Choroid plexus epithelial cell (primary cell): ENCODE results near the gene KIN.

Experiments used
- DNase-seq: peaks from one replicate; pipeline ENCODE4 v3.0.0-alpha.2; 2010; ENCODE audit warnings: low read depth
- H3K4me3 ChIP-seq: 2 replicates; pipeline ENCODE4 v1.5.1; 2011; ENCODE audit warnings: low read depth, mild to moderate bottlenecking, control low read depth, low read length, moderate library complexity
- CTCF ChIP-seq: conservative IDR thresholded peaks from 2 replicates; pipeline ENCODE4 v1.5.1; 2011; ENCODE audit warnings: low read depth, mild to moderate bottlenecking, control low read depth, inconsistent platforms, low read length, moderate library complexity

Gene KIN

GRCh38 chr10:7738536-7739407 lies 49.0 kb downstream of the KIN start:
- no peak for DNase-seq
- no peak for TF ChIP-seq CTCF
- no peak overlapping the region for H3K4me3 ChIP-seq

GRCh38 chr10:7734821-7735220 lies 53.0 kb downstream of the KIN start:
- no peak overlapping the region for H3K4me3 ChIP-seq
- no peak for DNase-seq
- no peak for TF ChIP-seq CTCF

GRCh38 chr10:7722927-7723529 lies 64.8 kb downstream of the KIN start:
- no peak overlapping the region for H3K4me3 ChIP-seq
- no peak for TF ChIP-seq CTCF
- no peak for DNase-seq

- TF ChIP-seq CTCF: no peak
- H3K4me3 ChIP-seq: no peak overlapping the region
- DNase-seq: no peak
These were observed 67.3 kb downstream of the KIN start for GRCh38 chr10:7720478-7720877.

- H3K4me3 ChIP-seq: no peak overlapping the region
- no peak for TF ChIP-seq CTCF
- DNase-seq: no peak
These were observed 69.1 kb downstream of the KIN start for GRCh38 chr10:7718685-7719084.

- no peak overlapping the region for H3K4me3 ChIP-seq
- DNase-seq: no peak
- no peak for TF ChIP-seq CTCF
These were observed 70.0 kb downstream of the KIN start for GRCh38 chr10:7717767-7718166.
